Measurements from ENCODE around the gene MYBL2.

GRCh38 chr20:43716123-43716522, 49.2 kb downstream of the MYBL2 start:
- no peak for TF ChIP-seq POLR2AphosphoS5 (IDR thresholded peaks at IDR 0.05; ENCODE audit: low read depth, low read length)
- no peak for TF ChIP-seq TAF1 (IDR thresholded peaks at IDR 0.05; ENCODE audit: borderline replicate concordance, low read depth, low read length)
- TF ChIP-seq POLR2A (IDR thresholded peaks at IDR 0.05; ENCODE audit: low read depth, low read length) = no peak

Data from GM12892 (cell line).